ENCODE data around the gene LMX1B.
"Not testable (repeated sequence)": the region's sequence is repeated elsewhere in the genome, so short reads cannot be mapped to it uniquely, and the experiment has no call there.

Gene LMX1B

GRCh38 chr9:126705767-126706697 lies 92.3 kb downstream of the LMX1B start:
- Histone ChIP-seq H3K27ac (ENCODE audit: low read depth, low read length) (no peak overlapping the region), H3K4me3 (ENCODE audit: low read length) (no peak overlapping the region), H3K79me2 (ENCODE audit: control insufficient read depth, insufficient read depth, low read length) (no peaks in the 10 kb centered on the region), H3K9ac (ENCODE audit: low read length) (no peak overlapping the region), H4K5ac (ENCODE audit: low read length) (no peak overlapping the region), H2BK15ac (replicated peaks; ENCODE audit: low read depth) (no peak overlapping the region), H2AK5ac (ENCODE audit: low read length) (no peak overlapping the region), H2BK120ac (ENCODE audit: low read depth, low read length) (no peak overlapping the region), H4K8ac (ENCODE audit: low read depth, low read length) (no peak overlapping the region), H3K36me3 (ENCODE audit: control insufficient read depth, insufficient read depth, low read length) (no peaks in the 10 kb centered on the region), H3K4ac (ENCODE audit: low read depth, low read length) (no peak overlapping the region), H3K23ac (ENCODE audit: low read length) (no peak overlapping the region), H2BK5ac (ENCODE audit: low read length) (no peak overlapping the region), H3K4me1 (ENCODE audit: control insufficient read depth, low read depth, low read length) (no peaks in the 10 kb centered on the region), H3K56ac (ENCODE audit: low read length) (no peak overlapping the region), H3K79me1 (ENCODE audit: low read length) (no peaks in the 10 kb centered on the region), H3K27me3 (ENCODE audit: insufficient read depth, low read length, poor library complexity) (no peaks in the 10 kb centered on the region), H3K4me2 (ENCODE audit: low read length) (no peak overlapping the region), H3K18ac (ENCODE audit: low read length) (no peak overlapping the region)
- no CpG with 5 or more reads among the region's 41 CpGs for WGBS (ENCODE audit: extremely low coverage, insufficient coverage, low lambda C conversion rate)
- peak; percentile 62 for DNase-seq

DNA sequence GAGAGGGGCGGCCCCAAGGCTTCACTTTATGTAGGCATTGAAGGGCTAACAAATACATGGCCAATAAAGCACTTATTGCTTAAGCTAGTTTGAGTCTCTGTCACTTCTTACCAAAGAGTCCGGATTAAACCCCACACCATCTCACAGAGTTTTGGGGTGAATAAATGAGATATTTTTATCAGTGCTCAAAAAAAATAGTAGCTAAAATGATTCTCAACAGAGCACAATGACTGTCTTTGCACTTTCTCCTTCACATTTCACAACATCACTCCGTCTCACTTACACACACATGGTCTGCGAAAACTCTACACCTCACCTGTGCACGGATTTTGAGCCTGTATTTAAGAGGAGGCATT lies 92.9 kb downstream of the LMX1B start:
- Histone ChIP-seq H3K23ac (ENCODE audit: low read length) (no peak overlapping the region), H3K56ac (ENCODE audit: low read length) (no peak overlapping the region), H2BK15ac (replicated peaks; ENCODE audit: low read depth) (no peak overlapping the region), H4K5ac (ENCODE audit: low read length) (no peak overlapping the region), H2BK120ac (ENCODE audit: low read depth, low read length) (no peak overlapping the region), H3K27ac (ENCODE audit: low read depth, low read length) (no peak overlapping the region), H3K27me3 (ENCODE audit: insufficient read depth, low read length, poor library complexity) (no peaks in the 10 kb centered on the region), H3K4me3 (ENCODE audit: low read length) (no peak overlapping the region), H3K4ac (ENCODE audit: low read depth, low read length) (no peak overlapping the region), H3K4me2 (ENCODE audit: low read length) (no peak overlapping the region), H2BK5ac (ENCODE audit: low read length) (no peak overlapping the region), H3K79me1 (ENCODE audit: low read length) (no peaks in the 10 kb centered on the region), H3K4me1 (ENCODE audit: control insufficient read depth, low read depth, low read length) (no peaks in the 10 kb centered on the region), H3K18ac (ENCODE audit: low read length) (no peak overlapping the region), H3K9ac (ENCODE audit: low read length) (no peak overlapping the region), H3K36me3 (ENCODE audit: control insufficient read depth, insufficient read depth, low read length) (no peaks in the 10 kb centered on the region), H2AK5ac (ENCODE audit: low read length) (no peak overlapping the region), H4K8ac (ENCODE audit: low read depth, low read length) (no peak overlapping the region), H3K79me2 (ENCODE audit: control insufficient read depth, insufficient read depth, low read length) (no peaks in the 10 kb centered on the region)
- no CpG with 5 or more reads among the region's 5 CpGs for WGBS (ENCODE audit: extremely low coverage, insufficient coverage, low lambda C conversion rate)
- DNase-seq, result no peak

DNA sequence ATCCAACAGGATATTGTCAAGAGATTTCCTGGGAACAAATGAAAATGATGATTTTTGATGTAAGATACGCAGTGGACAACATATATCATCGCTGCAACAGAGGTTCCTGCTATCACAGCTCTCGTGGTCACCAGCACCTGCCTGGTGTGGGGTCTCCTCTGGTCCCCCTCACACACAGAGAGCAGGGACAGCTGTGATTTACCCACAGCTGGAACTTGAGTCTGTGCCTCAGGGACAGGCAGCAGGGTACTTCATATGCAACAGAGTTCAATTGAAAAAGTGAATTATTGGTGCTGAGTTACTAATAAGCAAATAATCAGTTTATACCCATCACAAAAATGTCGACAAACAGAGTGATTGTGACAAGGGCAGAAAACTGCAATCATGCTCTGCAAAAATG lies 93.4 kb downstream of the LMX1B start:
- WGBS (ENCODE audit: extremely low coverage, insufficient coverage, low lambda C conversion rate), result no CpG with 5 or more reads among the region's 4 CpGs
- Histone ChIP-seq H2AK5ac (ENCODE audit: low read length) (no peak overlapping the region), H4K8ac (ENCODE audit: low read depth, low read length) (no peak overlapping the region), H3K4ac (ENCODE audit: low read depth, low read length) (no peak overlapping the region), H3K27ac (ENCODE audit: low read depth, low read length) (no peak overlapping the region), H2BK120ac (ENCODE audit: low read depth, low read length) (no peak overlapping the region), H4K5ac (ENCODE audit: low read length) (no peak overlapping the region), H3K56ac (ENCODE audit: low read length) (no peak overlapping the region), H3K9ac (ENCODE audit: low read length) (no peak overlapping the region), H2BK5ac (ENCODE audit: low read length) (no peak overlapping the region), H2BK15ac (replicated peaks; ENCODE audit: low read depth) (no peak overlapping the region), H3K4me3 (ENCODE audit: low read length) (no peak overlapping the region), H3K36me3 (ENCODE audit: control insufficient read depth, insufficient read depth, low read length) (no peaks in the 10 kb centered on the region), H3K4me1 (ENCODE audit: control insufficient read depth, low read depth, low read length) (no peaks in the 10 kb centered on the region), H3K79me1 (ENCODE audit: low read length) (no peaks in the 10 kb centered on the region), H3K4me2 (ENCODE audit: low read length) (no peak overlapping the region), H3K79me2 (ENCODE audit: control insufficient read depth, insufficient read depth, low read length) (no peaks in the 10 kb centered on the region), H3K27me3 (ENCODE audit: insufficient read depth, low read length, poor library complexity) (no peaks in the 10 kb centered on the region), H3K23ac (ENCODE audit: low read length) (no peak overlapping the region), H3K18ac (ENCODE audit: low read length) (no peak overlapping the region)
- DNase-seq, result no peak

DNA sequence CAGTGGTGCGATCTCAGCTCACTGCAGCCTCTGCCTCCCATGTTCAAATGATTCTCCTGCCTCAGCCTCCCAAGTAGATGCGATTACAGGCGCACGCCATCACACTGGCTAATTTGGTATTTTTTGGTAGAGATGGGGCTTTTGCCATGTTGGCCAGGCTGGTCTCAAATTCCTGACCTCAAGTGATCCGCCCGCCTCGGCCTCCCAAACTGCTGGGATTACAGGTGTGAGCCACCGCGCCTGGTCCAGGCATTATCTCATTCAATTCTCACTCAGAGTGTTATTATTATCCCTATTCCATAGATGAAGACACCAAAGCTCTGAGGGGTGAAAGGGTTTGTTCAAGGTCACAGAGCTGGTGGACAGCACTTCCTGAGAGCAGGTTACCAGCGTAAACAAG lies 94.0 kb downstream of the LMX1B start:
- H3K36me3 ChIP-seq (ENCODE audit: control insufficient read depth, insufficient read depth, low read length); H4K8ac ChIP-seq (ENCODE audit: low read depth, low read length); H2BK15ac ChIP-seq (replicated peaks; ENCODE audit: low read depth); H2BK5ac ChIP-seq (ENCODE audit: low read length); H3K27ac ChIP-seq (ENCODE audit: low read depth, low read length); DNase-seq; H3K4me2 ChIP-seq (ENCODE audit: low read length); H3K4ac ChIP-seq (ENCODE audit: low read depth, low read length); H3K79me2 ChIP-seq (ENCODE audit: control insufficient read depth, insufficient read depth, low read length); H3K23ac ChIP-seq (ENCODE audit: low read length); H3K79me1 ChIP-seq (ENCODE audit: low read length); H3K27me3 ChIP-seq (ENCODE audit: insufficient read depth, low read length, poor library complexity); H3K9ac ChIP-seq (ENCODE audit: low read length); H4K5ac ChIP-seq (ENCODE audit: low read length); H3K4me3 ChIP-seq (ENCODE audit: low read length); H3K56ac ChIP-seq (ENCODE audit: low read length); H3K18ac ChIP-seq (ENCODE audit: low read length); H2AK5ac ChIP-seq (ENCODE audit: low read length); H3K4me1 ChIP-seq (ENCODE audit: control insufficient read depth, low read depth, low read length); H2BK120ac ChIP-seq (ENCODE audit: low read depth, low read length): not testable (repeated sequence)
- WGBS (ENCODE audit: extremely low coverage, insufficient coverage, low lambda C conversion rate), result no CpG with 5 or more reads among the region's 10 CpGs

DNA sequence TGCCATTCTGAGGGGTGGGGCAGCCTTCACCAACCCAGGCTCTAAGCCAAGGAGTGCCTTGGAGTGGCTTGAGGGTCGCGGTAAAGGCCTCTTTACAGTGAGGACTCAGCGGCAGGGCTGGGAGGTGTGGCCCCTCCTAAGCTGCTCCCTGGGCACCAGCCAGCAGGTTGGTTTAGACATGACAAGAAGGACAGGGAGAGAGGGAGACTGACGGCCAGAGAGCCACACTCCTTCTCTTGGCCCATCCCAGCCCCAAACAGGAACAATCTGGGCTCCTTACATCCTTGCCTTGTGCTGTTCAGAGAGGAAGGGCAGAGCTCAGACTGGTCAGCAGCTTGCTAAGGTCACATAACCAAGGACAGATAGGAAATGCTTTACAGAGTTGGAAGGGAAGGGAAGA lies 94.5 kb downstream of the LMX1B start:
- no peak overlapping the region for H2BK5ac ChIP-seq (ENCODE audit: low read length)
- no peak overlapping the region for H3K56ac ChIP-seq (ENCODE audit: low read length)
- no peak overlapping the region for H3K4ac ChIP-seq (ENCODE audit: low read depth, low read length)
- no peak overlapping the region for H3K18ac ChIP-seq (ENCODE audit: low read length)
- no peak overlapping the region for H3K9ac ChIP-seq (ENCODE audit: low read length)
- H4K5ac ChIP-seq (ENCODE audit: low read length), result no peak overlapping the region
- no peak overlapping the region for H4K8ac ChIP-seq (ENCODE audit: low read depth, low read length)
- H3K23ac ChIP-seq (ENCODE audit: low read length), result no peak overlapping the region
- no peak overlapping the region for H3K27ac ChIP-seq (ENCODE audit: low read depth, low read length)
- no peaks in the 10 kb centered on the region for H3K79me1 ChIP-seq (ENCODE audit: low read length)
- no peak overlapping the region for H3K4me3 ChIP-seq (ENCODE audit: low read length)
- no peak overlapping the region for H3K4me2 ChIP-seq (ENCODE audit: low read length)
- H2AK5ac ChIP-seq (ENCODE audit: low read length), result no peak overlapping the region
- no peaks in the 10 kb centered on the region for H3K36me3 ChIP-seq (ENCODE audit: control insufficient read depth, insufficient read depth, low read length)
- no peaks in the 10 kb centered on the region for H3K79me2 ChIP-seq (ENCODE audit: control insufficient read depth, insufficient read depth, low read length)
- no CpG with 5 or more reads among the region's 4 CpGs for WGBS (ENCODE audit: extremely low coverage, insufficient coverage, low lambda C conversion rate)
- no peak overlapping the region for H2BK15ac ChIP-seq (replicated peaks; ENCODE audit: low read depth)
- DNase-seq, result no peak
- H2BK120ac ChIP-seq (ENCODE audit: low read depth, low read length), result no peak overlapping the region
- no peaks in the 10 kb centered on the region for H3K4me1 ChIP-seq (ENCODE audit: control insufficient read depth, low read depth, low read length)
- no peaks in the 10 kb centered on the region for H3K27me3 ChIP-seq (ENCODE audit: insufficient read depth, low read length, poor library complexity)

DNA sequence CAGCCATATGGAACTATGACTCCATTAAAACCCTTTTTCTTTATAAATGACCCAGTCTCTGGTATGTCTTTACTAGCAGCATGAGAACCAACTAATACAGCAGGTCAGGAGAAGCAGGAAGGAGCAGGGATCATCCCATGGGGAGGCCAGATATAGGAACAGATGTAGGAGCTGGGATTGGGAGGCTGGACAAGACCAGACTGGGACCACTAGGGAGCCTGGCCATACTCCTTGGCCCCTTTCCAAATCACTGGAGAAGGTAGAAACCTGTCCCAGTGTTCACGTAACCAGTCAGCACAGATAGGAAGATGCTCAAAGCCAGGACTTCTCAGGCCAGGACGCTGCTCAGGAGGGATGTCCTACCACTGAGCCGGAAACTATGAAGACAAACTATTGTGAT lies 95.5 kb downstream of the LMX1B start:
- no CpG with 5 or more reads among the region's 3 CpGs for WGBS (ENCODE audit: extremely low coverage, insufficient coverage, low lambda C conversion rate)
- no peak overlapping the region for H4K5ac ChIP-seq (ENCODE audit: low read length)

More for the DNA sequence above, 95.5 kb downstream of the LMX1B start:
- Histone ChIP-seq H3K79me1 (ENCODE audit: low read length) (no peaks in the 10 kb centered on the region), H2BK5ac (ENCODE audit: low read length) (no peak overlapping the region), H3K36me3 (ENCODE audit: control insufficient read depth, insufficient read depth, low read length) (no peaks in the 10 kb centered on the region), H3K79me2 (ENCODE audit: control insufficient read depth, insufficient read depth, low read length) (no peaks in the 10 kb centered on the region), H3K4ac (ENCODE audit: low read depth, low read length) (no peak overlapping the region), H3K56ac (ENCODE audit: low read length) (no peak overlapping the region), H3K4me3 (ENCODE audit: low read length) (no peak overlapping the region), H3K27me3 (ENCODE audit: insufficient read depth, low read length, poor library complexity) (no peaks in the 10 kb centered on the region), H3K18ac (ENCODE audit: low read length) (no peak overlapping the region), H2BK120ac (ENCODE audit: low read depth, low read length) (no peak overlapping the region), H2BK15ac (replicated peaks; ENCODE audit: low read depth) (no peak overlapping the region), H4K8ac (ENCODE audit: low read depth, low read length) (no peak overlapping the region), H3K4me2 (ENCODE audit: low read length) (no peak overlapping the region), H3K4me1 (ENCODE audit: control insufficient read depth, low read depth, low read length) (no peaks in the 10 kb centered on the region), H3K9ac (ENCODE audit: low read length) (no peak overlapping the region), H3K23ac (ENCODE audit: low read length) (no peak overlapping the region), H2AK5ac (ENCODE audit: low read length) (no peak overlapping the region), H3K27ac (ENCODE audit: low read depth, low read length) (no peak overlapping the region)
- no peak for DNase-seq
